Tibial artery (tissue), 4 donors: ENCODE results near the gene LRRC70.

Experiments used
- DNase-seq, 2 donors: peaks; one replicate each; pipeline ENCODE4 v3.0.0-alpha.2; 2019
- H3K27ac ChIP-seq, 2 donors: fragments of 200-600 bp; sonication (generic) in 1 of 2; 1 replicate in 1 of 2; 2 replicates in 1 of 2; pipeline ENCODE4 v1.5.1; 2018 to 2019; ENCODE audit warnings: mild to moderate bottlenecking in 1 of 2
- H3K27me3 ChIP-seq, 2 donors: fragments of 200-600 bp; sonication (generic) in 1 of 2; one replicate each; pipeline versions ENCODE4 v1.5.1 to v1.6.0; 2016 to 2019
- H3K36me3 ChIP-seq, 3 donors: fragments of 200-600 bp; sonication (generic) in 2 of 3; one replicate each; pipeline ENCODE4 v1.5.1; 2016 to 2019; ENCODE audit warnings: mild to moderate bottlenecking in 2 of 3
- H3K4me1 ChIP-seq, 4 donors: fragments of 200-600 bp; sonication (generic) in 2 of 4; 1 replicate in 3 of 4; 2 replicates in 1 of 4; pipeline ENCODE4 v1.5.1; 2016 to 2019
- H3K4me3 ChIP-seq, 2 donors: fragments of 200-600 bp; sonication (generic) in 1 of 2; 1 replicate in 1 of 2; 2 replicates in 1 of 2; pipeline ENCODE4 v1.5.1; 2018 to 2019; ENCODE audit warnings: mild to moderate bottlenecking in 2 of 2
- H3K9me3 ChIP-seq, 3 donors: fragments of 200-600 bp; sonication (generic) in 1 of 3; one replicate each; pipeline ENCODE4 v1.5.1; 2016 to 2019
- intact Hi-C: fragments of 100-400 bp; cut with DNase I; formaldehyde crosslinking; loops from one replicate; pipeline ENCODE4 v1.15.0; 2023; ENCODE audit warnings: low total_unique reads
- TF ChIP-seq, protein P1 (sequence below), 2 experiments: fragments of 200-600 bp in 1 of 2; fragments of 450-650 bp in 1 of 2; IDR thresholded peaks; one replicate each; pipeline ENCODE4 v1.5.1; 2017 to 2019; ENCODE audit warnings: antibody characterized with exemption in 2 of 2, mild to moderate bottlenecking in 1 of 2, moderate library complexity in 1 of 2

Gene LRRC70

GRCh38 chr5:62581836-62582597, 3.4 kb downstream of the LRRC70 start:
- Histone ChIP-seq H3K4me3 (no peak overlapping the region), H3K4me1 (no peaks in the 10 kb centered on the region), H3K9me3 (no peaks in the 10 kb centered on the region), H3K36me3 (peaks cover 0 to 5% (median 0%) of the 10 kb centered on the region in 3 donors), H3K27ac (no peak overlapping the region), H3K27me3 (no peaks in the 10 kb centered on the region)
- TF ChIP-seq, protein P1, sequence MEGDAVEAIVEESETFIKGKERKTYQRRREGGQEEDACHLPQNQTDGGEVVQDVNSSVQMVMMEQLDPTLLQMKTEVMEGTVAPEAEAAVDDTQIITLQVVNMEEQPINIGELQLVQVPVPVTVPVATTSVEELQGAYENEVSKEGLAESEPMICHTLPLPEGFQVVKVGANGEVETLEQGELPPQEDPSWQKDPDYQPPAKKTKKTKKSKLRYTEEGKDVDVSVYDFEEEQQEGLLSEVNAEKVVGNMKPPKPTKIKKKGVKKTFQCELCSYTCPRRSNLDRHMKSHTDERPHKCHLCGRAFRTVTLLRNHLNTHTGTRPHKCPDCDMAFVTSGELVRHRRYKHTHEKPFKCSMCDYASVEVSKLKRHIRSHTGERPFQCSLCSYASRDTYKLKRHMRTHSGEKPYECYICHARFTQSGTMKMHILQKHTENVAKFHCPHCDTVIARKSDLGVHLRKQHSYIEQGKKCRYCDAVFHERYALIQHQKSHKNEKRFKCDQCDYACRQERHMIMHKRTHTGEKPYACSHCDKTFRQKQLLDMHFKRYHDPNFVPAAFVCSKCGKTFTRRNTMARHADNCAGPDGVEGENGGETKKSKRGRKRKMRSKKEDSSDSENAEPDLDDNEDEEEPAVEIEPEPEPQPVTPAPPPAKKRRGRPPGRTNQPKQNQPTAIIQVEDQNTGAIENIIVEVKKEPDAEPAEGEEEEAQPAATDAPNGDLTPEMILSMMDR (IDR thresholded peaks at IDR 0.05): no peak
- intact Hi-C loops: no loop called here
- DNase-seq: no peak

- intact Hi-C loops: no loop called here
- H3K27ac ChIP-seq: no peak overlapping the region
- TF ChIP-seq, protein P1 (IDR thresholded peaks at IDR 0.05): no peak
- DNase-seq: no peak
- H3K9me3 ChIP-seq: no peaks in the 10 kb centered on the region
- H3K4me3 ChIP-seq: no peak overlapping the region
- no peaks in the 10 kb centered on the region for H3K27me3 ChIP-seq
- peaks cover 0 to 6% (median 5%) of the 10 kb centered on the region in 3 donors for H3K36me3 ChIP-seq
- H3K4me1 ChIP-seq: no peaks in the 10 kb centered on the region
Observed at GRCh38 chr5:62584391-62584790, 5.8 kb downstream of the LRRC70 start.

- no peak for DNase-seq
- Histone ChIP-seq H3K9me3 (no peaks in the 10 kb centered on the region), H3K36me3 (peaks cover 0 to 6% (median 5%) of the 10 kb centered on the region in 3 donors), H3K27me3 (no peaks in the 10 kb centered on the region), H3K27ac (no peak overlapping the region), H3K4me3 (no peak overlapping the region), H3K4me1 (no peaks in the 10 kb centered on the region)
- intact Hi-C loops: no loop called here
- TF ChIP-seq, protein P1 (IDR thresholded peaks at IDR 0.05): no peak
Observed at GRCh38 chr5:62585306-62585705, 6.7 kb downstream of the LRRC70 start.

- no peak for DNase-seq
- no peaks in the 10 kb centered on the region for H3K27me3 ChIP-seq
- H3K27ac ChIP-seq: no peak overlapping the region
- peaks cover 0 to 6% (median under 1%) of the 10 kb centered on the region in 3 donors for H3K36me3 ChIP-seq
- no peaks in the 10 kb centered on the region for H3K9me3 ChIP-seq
- no peaks in the 10 kb centered on the region for H3K4me1 ChIP-seq
- TF ChIP-seq, protein P1 (IDR thresholded peaks at IDR 0.05): no peak
- intact Hi-C loops: no loop called here
- H3K4me3 ChIP-seq: no peak overlapping the region
Observed at GRCh38 chr5:62585751-62586150, 7.1 kb downstream of the LRRC70 start.

- no peaks in the 10 kb centered on the region for H3K27me3 ChIP-seq
- DNase-seq: no peak
- no peaks in the 10 kb centered on the region for H3K9me3 ChIP-seq
- H3K4me3 ChIP-seq: no peak overlapping the region
- peaks cover 10 to 13% (median 12%) of the 10 kb centered on the region in 3 donors for H3K36me3 ChIP-seq
- H3K4me1 ChIP-seq: no peaks in the 10 kb centered on the region
- TF ChIP-seq, protein P1 (IDR thresholded peaks at IDR 0.05): no peak
- H3K27ac ChIP-seq: no peak overlapping the region
- intact Hi-C loops: no loop called here
Observed at GRCh38 chr5:62587737-62588136, 9.1 kb downstream of the LRRC70 start.
